HG02973 (cell line): ENCODE measurements around the gene CACNA1D.
"Not testable (repeated sequence)": the region's sequence is repeated elsewhere in the genome, so short reads cannot be mapped to it uniquely, and the experiment has no call there.

Experiments used
- ATAC-seq: cut with Tn5 transposase; IDR thresholded peaks from one replicate; pipeline ENCODE4 v1.9.1; 2021; ENCODE audit warnings: moderate library complexity; ENCODE audit not compliant: unreplicated experiment

CACNA1D gene

GRCh38 chr3:53612508-53612907, 118.1 kb downstream of the CACNA1D start:
- no peak for ATAC-seq

GRCh38 chr3:53613125-53613524, 118.7 kb downstream of the CACNA1D start:
- no peak for ATAC-seq

DNA sequence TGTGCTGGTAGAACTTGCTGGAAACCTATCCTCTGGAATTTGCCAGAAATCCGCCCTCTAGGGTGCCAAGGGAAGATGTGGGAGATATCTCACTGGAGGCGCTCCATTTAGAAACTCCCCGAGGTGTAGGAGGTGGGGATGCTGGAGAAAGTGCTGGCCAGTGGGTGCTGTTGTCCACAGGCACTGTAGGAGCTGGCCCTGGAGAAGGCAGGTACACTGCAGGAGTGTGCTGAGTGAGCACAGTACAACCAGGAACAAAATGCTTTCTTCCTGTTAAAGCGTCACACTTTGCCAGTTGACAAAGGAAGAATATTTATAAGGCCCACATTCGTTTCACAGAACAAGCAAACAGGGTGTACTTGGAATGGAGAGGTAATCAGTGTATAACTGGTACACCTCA, 119.9 kb downstream of the CACNA1D start:
- ATAC-seq: no peak

DNA sequence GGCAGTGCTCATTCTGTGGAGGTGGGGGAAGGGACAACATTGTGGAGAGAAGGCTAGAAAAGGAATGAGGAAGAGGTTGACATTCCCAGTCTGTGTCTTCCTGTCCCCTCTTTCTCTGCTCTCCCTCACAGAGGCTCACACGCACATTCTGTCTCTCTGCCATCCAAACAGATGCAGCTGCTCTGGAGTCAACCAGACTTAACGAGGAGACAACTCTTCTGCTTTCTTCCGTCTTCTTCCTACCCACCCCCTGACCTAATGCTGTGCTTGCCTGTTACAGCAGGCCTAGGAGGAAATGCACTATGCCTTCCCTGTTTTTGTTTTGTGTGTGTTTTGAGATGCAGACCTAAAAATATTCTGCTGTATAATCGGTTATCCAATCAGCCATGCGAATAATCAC, 121.9 kb downstream of the CACNA1D start:
- no peak for ATAC-seq

- no peak for ATAC-seq
These were observed 122.8 kb downstream of the CACNA1D start for GRCh38 chr3:53616971-53617892.

DNA sequence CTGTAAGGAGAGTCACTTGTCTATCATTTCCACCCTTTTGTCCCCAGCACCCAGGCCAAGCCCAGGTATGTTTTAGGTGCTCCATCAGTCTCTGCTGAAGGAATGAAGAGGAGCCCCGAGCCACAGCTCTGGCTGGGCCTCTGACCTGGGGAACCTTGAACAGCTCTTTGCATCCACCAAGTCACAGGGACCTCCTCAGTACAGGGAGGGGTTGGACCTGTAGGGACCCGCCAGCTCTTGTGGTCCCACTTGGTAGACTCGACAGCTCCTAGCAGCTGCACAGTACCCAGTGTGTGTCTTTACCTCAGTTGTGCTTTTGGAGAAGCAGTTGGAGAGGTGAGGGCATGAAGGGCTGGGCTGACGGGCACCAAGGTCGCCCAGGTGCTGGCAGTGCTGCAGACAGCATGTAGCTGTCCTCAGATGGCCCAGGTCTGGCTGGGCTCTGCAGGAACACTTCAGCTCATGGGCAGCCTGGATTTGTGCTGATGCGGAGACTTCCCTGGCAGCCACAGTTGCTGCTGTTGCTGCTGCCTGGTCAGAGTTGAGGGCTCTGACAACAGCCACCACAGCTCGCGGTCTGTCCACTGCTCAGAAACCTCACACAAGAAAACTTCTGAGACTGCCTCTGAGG, 123.6 kb downstream of the CACNA1D start:
- no peak for ATAC-seq

GRCh38 chr3:53618524-53618906, 124.1 kb downstream of the CACNA1D start:
- no peak for ATAC-seq

DNA sequence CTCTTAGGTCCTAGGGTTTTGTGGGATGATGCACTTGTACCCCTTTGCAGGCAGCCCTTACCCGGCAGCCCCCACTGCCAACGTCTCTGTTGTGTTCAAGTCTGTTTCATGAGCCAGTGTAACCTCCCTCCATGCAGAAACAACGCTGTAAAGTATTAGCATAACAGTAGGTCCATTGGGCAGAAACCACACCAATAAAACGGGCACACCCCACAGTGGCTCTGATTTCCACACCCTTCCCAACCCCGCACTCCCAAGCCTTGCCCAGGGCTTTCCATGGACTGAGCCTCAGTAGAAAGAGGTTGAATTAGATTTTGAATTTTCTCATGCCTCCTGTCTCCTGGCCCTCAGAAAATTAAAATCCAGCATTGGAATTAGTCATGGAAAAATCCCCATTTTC, 124.5 kb downstream of the CACNA1D start:
- ATAC-seq: no peak

- ATAC-seq: no peak
These were observed 129.8 kb downstream of the CACNA1D start for GRCh38 chr3:53624061-53624857.

DNA sequence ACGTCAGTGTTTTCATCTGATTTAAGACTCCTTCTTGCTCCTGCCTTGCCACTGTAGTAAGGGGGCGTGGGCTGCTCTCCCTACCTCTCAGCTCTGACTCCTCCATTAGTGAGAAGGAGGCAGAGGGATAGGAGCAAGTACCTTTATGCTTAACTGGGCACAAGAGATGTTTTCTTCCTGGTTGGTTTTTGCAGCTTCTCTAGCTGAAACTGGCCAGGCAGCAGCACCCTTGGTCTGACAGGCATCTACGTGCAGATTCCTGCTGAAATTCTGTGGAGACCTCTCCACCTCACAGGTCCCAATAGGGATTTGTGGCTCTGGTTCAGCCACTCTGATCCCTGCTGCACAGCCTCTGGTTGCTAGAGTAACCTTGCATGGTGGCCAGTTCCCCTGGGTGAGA, 132.5 kb downstream of the CACNA1D start:
- ATAC-seq: no peak

- no peak for ATAC-seq
These were observed 134.4 kb downstream of the CACNA1D start for GRCh38 chr3:53628536-53629401.

DNA sequence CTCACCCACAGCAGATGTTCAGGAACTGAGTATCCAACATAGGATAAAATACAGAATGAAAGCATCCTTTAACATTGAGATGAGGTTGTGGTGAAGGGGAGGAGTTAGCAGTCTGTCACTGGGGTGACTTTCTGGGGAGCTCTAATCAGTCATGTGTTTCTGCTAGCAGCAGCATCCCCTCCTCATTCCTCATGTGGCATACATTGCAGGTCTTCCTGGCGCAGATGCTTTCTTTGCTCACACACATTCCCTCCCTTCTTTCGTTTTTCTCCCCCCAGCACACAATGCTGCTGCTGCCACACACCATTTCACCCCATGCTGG, 135.0 kb downstream of the CACNA1D start:
- no peak for ATAC-seq

DNA sequence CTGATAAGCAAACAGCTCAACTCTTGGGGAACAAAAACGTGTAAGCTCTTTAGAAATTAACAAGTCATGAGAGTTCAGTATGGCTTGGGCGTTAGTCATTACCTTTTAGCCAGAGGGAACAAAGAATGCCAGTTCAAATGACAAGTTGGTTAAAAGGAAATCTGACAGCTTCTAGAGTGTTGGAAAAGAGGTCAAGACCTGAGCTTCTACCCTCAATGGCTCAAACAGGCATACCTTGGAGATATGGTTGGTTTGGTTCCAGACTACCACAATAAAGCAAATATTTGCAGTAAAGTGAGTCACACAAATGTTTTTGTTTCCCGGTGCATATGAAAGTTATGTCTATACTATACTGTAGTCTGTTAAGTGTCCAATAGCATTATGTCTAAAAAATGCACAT, 136.1 kb downstream of the CACNA1D start:
- ATAC-seq: no peak

GRCh38 chr3:53633197-53633787, 138.9 kb downstream of the CACNA1D start:
- no peak for ATAC-seq

GRCh38 chr3:53635041-53635440, 140.6 kb downstream of the CACNA1D start:
- ATAC-seq: no peak

GRCh38 chr3:53638806-53639205, 144.4 kb downstream of the CACNA1D start:
- not testable (repeated sequence) for ATAC-seq

DNA sequence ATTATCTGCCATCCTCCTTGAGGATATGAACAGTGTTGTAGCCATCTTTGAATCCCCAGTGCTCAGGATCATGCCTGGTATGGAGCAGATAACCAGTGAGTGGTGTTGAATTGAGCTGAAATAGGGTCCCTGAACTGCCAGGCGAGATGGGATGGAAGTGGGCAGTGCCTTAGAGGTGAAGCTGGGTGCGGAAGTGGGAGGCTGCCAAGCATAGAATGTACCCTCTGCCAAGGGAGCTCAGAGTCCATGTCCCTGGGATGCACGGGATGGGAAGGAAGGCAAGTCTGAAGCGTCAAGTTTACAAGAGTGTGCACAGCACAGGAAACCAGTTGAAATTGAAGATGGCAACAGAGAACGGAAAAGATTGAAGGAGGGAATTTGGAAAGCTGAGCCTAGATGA, 147.0 kb downstream of the CACNA1D start:
- ATAC-seq: no peak

DNA sequence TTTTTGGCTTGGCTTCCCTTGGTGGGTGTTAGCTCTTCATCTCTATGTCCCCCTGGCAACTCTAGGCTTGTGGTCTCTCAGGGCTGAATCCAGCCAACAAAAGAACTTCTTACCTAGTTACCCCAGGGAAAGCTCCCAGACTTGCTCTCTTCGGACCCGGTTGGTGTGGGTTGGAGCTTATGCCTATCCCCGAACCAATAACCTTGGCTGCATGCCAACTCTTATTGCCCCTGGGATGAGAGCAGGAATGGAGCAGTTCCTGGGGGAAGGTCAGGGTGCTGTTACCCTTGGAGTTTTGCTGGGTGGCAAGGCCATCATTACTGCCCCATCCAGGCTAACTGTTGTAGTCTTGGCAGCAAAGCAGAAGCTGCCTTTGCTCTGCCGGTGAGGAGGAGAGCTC, 147.8 kb downstream of the CACNA1D start:
- no peak for ATAC-seq

DNA sequence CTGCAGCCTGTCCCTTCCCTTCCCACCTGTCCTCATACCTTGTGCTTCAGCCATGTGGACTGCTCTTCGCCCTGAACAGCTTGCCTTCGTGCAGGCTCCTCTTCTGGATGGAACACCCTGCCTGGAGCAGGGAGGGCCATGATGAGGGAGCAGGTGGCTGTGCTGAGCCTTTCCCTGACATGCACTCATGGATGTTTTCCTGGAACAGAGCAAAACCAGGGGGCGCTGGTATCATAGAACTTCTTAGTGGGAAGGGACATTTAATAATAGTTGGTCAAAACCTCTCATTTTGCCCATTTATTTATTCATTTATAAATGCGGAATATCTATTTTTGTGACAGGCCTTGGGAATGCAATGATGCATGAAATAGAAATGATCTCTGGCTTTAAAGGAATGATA, 149.3 kb downstream of the CACNA1D start:
- ATAC-seq: no peak

DNA sequence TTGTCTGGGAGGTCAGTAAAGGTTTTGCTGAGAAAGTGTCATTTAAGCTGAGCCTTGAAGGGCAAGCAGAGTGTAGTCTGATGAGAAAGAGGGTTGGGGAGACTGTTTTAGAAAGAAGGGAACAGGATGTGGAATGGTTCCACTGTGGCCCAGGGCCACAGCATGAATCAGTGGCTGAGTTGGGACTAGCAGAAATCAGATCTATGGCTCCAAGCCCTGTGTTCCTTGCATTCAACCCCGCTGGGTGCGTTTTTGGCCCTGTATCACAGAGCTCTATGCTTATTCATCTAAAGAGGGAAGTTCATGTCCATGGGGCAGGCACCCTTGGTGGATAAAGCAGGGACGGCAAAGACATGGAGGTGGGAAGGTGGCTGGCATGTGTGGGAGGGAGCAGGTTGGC, 151.3 kb downstream of the CACNA1D start:
- no peak for ATAC-seq
